Common myeloid progenitor, CD34-positive (primary cell): ENCODE measurements around the gene TMC8.

Source experiments
- CTCF ChIA-PET: fragments of 350-600 bp; sonication (Branson Sonifier 250); formaldehyde crosslinking; loops from one replicate; lab custom pipeline; 2021; ENCODE audit warnings: antibody characterized with exemption; lab: Charles Lee
- POLR2A ChIA-PET: fragments of 350-600 bp; sonication (Branson Sonifier 250); formaldehyde crosslinking; loops from one replicate; lab custom pipeline; 2021; ENCODE audit warnings: antibody characterized with exemption; lab: Charles Lee
- DNase-seq, 3 donors: peaks; one replicate each; pipeline versions ENCODE4 v3.0.0 to v3.0.0-alpha.2; 2013
- H3K27ac ChIP-seq, 2 experiments: 1 replicate in 1 of 2; 2 replicates in 1 of 2; pipeline ENCODE4 v1.7.0; 2013; ENCODE audit warnings: inconsistent platforms in 2 of 2, low read length in 2 of 2, mild to moderate bottlenecking in 2 of 2, low read depth in 1 of 2, moderate library complexity in 1 of 2; ENCODE audit not compliant: severe bottlenecking in 2 of 2, insufficient read depth in 1 of 2, poor library complexity in 1 of 2
- H3K27me3 ChIP-seq, 5 experiments: replicated peaks in 2 of 5; 1 replicate in 3 of 5; 2 replicates in 2 of 5; pipeline versions ENCODE4 v1.6.1 to v1.7.0; 2013; ENCODE audit warnings: low read length in 4 of 5, mild to moderate bottlenecking in 2 of 5, moderate library complexity in 2 of 5, inconsistent platforms in 1 of 5; ENCODE audit not compliant: insufficient read depth in 5 of 5, control insufficient read depth in 4 of 5
- H3K36me3 ChIP-seq, 4 experiments: 1 replicate in 2 of 4; 2 replicates in 2 of 4; pipeline versions ENCODE4 v1.6.1 to v1.7.0; 2013; ENCODE audit warnings: low read length in 3 of 4, control low read depth in 1 of 4, mild to moderate bottlenecking in 1 of 4; ENCODE audit not compliant: control insufficient read depth in 4 of 4, insufficient read depth in 4 of 4
- H3K4me1 ChIP-seq, 4 experiments: 1 replicate in 3 of 4; 2 replicates in 1 of 4; pipeline versions ENCODE4 v1.6.1 to v1.7.1; 2013; ENCODE audit warnings: low read length in 3 of 4, mild to moderate bottlenecking in 3 of 4, control low read depth in 1 of 4, inconsistent platforms in 1 of 4, moderate library complexity in 1 of 4; ENCODE audit not compliant: control insufficient read depth in 4 of 4, insufficient read depth in 4 of 4; ENCODE audit errors: control extremely low read depth in 1 of 4
- H3K4me3 ChIP-seq, 7 experiments: 1 replicate in 4 of 7; 2 replicates in 3 of 7; pipeline versions ENCODE4 v1.5.1 to v1.7.0; 2013; ENCODE audit warnings: mild to moderate bottlenecking in 7 of 7, low read length in 6 of 7, moderate library complexity in 6 of 7, inconsistent platforms in 2 of 7, low read depth in 2 of 7, control low read depth in 1 of 7; ENCODE audit not compliant: insufficient read depth in 4 of 7, control insufficient read depth in 1 of 7; ENCODE audit errors: extremely low read depth in 1 of 7
- H3K9me3 ChIP-seq, 5 experiments: 1 replicate in 4 of 5; 2 replicates in 1 of 5; pipeline versions ENCODE4 v1.6.1 to v1.7.1; 2013; ENCODE audit warnings: low read length in 4 of 5, mild to moderate bottlenecking in 2 of 5, inconsistent platforms in 1 of 5, low read depth in 1 of 5, moderate library complexity in 1 of 5; ENCODE audit not compliant: control insufficient read depth in 4 of 5, insufficient read depth in 2 of 5; ENCODE audit errors: control extremely low read depth in 1 of 5
- WGBS: methylation state at CpG from one replicate; pipeline ENCODE4 v1.1.5; 2013; ENCODE audit not compliant: insufficient coverage; 5-methylcytosine and 5-hydroxymethylcytosine counted together

TMC8 gene

DNA sequence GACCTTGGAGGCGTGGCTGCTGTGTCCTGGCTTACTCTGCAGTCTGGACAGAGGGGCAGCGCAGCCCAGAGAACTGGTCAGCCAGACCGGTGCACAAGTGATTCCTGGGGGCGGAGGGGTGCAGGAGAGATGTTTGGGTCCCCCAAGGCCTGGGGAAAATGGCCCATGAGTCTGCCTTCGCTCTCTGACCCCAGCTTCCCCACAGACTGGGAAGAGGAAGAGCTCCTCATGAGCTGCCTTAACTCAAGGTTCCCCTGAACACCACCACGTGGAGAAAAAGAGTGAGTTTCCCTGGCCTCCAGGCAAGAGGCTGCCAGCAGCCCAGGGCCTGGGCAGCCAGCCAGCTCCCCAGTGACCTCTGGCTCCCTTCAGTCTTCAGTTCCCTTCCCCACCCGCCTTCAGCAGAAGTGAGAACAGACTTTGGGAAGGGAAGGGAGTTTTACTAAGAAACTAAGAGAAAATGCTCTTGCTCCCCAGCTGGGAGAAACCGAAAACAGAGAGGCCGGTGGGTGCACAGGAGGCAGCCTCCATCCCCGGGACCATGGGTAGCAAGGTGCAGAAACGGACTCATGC, 13.7 kb downstream of the TMC8 start:
- Histone ChIP-seq H3K27ac (peak overlapping the region in 1 of 2 experiments; percentile 38), H3K4me3 (no peak overlapping the region), H3K27me3 (no peaks in the 10 kb centered on the region), H3K9me3 (no peaks in the 10 kb centered on the region), H3K36me3 (peaks cover 0 to 20% (median 14%) of the 10 kb centered on the region in 4 experiments), H3K4me1 (peaks cover 5 to 67% (median 57%) of the 10 kb centered on the region in 4 experiments)
- ChIA-PET CTCF (interaction anchor here (0.6 to 2.6 kb wide), 6 partner anchors 9 to 32 kb away, joined by 3 to 14 read pairs (median 4); partner anchors contain the start of gene TMC8), POLR2A (interaction anchor here (0.6 to 1.1 kb wide), 3 partner anchors 9 to 27 kb away, joined by 3 to 5 read pairs (median 4); no protein-coding TSS in a partner anchor)
- 64% methylated on average over 9 of the region's 11 CpGs for WGBS
- DNase-seq: peak in 2 of 3 donors; percentile 58 to 60

DNA sequence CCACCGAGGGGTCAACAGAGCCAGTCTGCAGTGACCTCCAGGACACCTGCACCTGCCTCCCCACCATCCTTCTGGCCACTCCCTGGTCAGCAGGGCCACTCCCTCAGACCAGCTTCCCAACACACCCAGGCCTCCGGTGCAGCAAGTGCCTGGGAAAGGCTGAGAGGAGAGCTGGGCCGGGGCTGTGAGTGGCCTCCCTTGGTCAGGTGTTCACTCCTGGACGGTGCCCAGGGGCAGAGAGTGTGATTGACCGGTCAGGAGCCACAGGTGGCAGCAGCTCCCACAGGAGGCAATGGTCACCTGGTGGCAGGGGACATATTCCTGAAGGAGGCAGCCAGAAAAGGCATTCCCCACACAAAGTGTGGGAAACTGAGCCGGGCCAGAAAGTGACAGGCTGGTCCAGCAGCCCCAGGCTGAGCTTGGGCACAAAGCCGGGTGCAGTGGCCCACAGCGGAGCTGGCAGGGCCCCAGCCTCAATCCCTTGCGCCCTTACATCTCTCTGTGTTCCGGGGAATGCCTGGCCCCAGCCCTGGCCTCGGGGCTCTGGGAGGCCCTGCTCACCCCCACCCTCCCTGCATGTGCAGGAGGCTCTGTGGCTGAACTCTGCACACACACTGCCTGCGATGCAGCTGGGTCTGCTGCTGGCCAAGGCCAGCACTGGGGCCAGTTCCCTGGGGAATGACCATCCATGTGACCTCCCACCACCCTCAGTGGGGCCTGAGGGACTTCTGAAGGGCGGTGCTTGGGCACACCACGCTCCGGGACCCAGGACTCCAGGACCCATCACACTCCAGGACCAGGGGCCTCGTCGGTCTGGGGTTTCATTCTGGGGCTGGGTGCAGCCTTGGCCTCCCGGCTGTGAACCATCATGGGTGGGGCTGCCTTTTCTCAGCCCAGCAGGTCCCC, 14.4 kb downstream of the TMC8 start:
- peak overlapping the region in 1 of 2 experiments; percentile 34 for H3K27ac ChIP-seq
- H3K4me3 ChIP-seq: no peak overlapping the region
- ChIA-PET CTCF (interaction anchor here (0.6 to 2.6 kb wide), 7 partner anchors 10 to 32 kb away, joined by 3 to 14 read pairs (median 4); partner anchors contain the start of gene TMC8), POLR2A (interaction anchor here (1.0 to 1.1 kb wide), 2 partner anchors 13 to 26 kb away, joined by 3 to 4 read pairs; no protein-coding TSS in a partner anchor)
- 91% methylated on average over 16 of the region's 18 CpGs for WGBS
- peaks cover 0 to 19% (median 14%) of the 10 kb centered on the region in 4 experiments for H3K36me3 ChIP-seq
- no peaks in the 10 kb centered on the region for H3K9me3 ChIP-seq
- peaks cover 5 to 63% (median 56%) of the 10 kb centered on the region in 4 experiments for H3K4me1 ChIP-seq
- DNase-seq: no peak
- H3K27me3 ChIP-seq: no peaks in the 10 kb centered on the region

DNA sequence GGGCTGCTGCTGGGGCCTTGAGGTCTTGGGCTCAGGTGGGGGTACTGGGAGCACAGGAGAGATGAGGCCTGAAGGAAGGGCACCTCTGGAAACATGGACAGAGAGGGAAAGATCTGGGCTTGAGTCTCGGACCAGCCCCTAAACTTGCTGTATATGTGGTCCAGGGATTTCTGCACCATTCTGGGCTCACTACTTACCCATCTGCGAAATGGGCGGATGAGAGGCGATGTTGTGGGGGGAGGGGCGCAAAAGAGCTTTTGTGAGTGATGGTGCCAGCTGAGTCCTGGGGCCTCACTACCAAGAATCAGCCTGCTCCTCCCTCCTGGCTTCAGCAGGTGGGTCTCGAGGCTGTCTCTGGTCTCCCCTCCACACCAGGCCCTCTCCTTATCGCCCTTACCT, 15.9 kb downstream of the TMC8 start:
- peak overlapping the region in 1 of 2 experiments; percentile 37 for H3K27ac ChIP-seq
- no peaks in the 10 kb centered on the region for H3K9me3 ChIP-seq
- H3K4me3 ChIP-seq: no peak overlapping the region
- POLR2A ChIA-PET: interaction anchor here (0.5 kb wide), 1 partner anchor 27 kb away, joined by 5 read pairs; no protein-coding TSS in a partner anchor
- H3K27me3 ChIP-seq: no peaks in the 10 kb centered on the region
- CTCF ChIA-PET: interaction anchor here (2.5 kb wide), 1 partner anchor 16 kb away, joined by 12 read pairs; no protein-coding TSS in a partner anchor
- WGBS: 100% methylated on average over 5 of the region's 7 CpGs
- H3K36me3 ChIP-seq: peaks cover 0 to 14% (median 13%) of the 10 kb centered on the region in 4 experiments
- DNase-seq: no peak
- peaks cover 2 to 49% (median 46%) of the 10 kb centered on the region in 4 experiments for H3K4me1 ChIP-seq

DNA sequence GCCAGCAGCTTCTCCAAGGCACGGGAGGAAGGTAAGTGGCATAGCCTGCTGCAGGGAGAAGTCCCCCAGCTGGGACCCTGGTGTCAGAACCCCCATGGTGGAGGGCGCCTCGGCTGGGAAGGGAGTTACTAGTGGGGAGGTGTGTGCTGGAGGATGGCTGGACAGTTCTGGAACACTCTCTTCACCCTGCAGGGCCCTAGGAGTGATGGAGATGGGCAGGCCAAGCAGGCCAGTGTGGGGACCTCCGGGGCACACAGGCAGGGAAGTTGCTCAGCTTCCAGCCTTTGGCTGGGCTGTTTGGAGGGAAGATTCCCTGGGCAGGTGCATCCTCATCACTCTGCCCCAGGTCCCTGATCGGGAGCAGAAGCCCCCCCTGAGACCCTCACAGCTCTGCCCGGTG, 16.3 kb downstream of the TMC8 start:
- Histone ChIP-seq H3K4me3 (no peak overlapping the region), H3K36me3 (peaks cover 0 to 10% (median 9%) of the 10 kb centered on the region in 4 experiments), H3K4me1 (peaks cover 2 to 45% (median 43%) of the 10 kb centered on the region in 4 experiments), H3K27ac (peak overlapping the region in 1 of 2 experiments; percentile 37), H3K27me3 (no peaks in the 10 kb centered on the region), H3K9me3 (no peaks in the 10 kb centered on the region)
- CTCF ChIA-PET: interaction anchor here (2.0 to 2.5 kb wide), 2 partner anchors 15 to 30 kb away, joined by 5 to 12 read pairs; no protein-coding TSS in a partner anchor
- 93% methylated on average over 5 of the region's 6 CpGs for WGBS
- DNase-seq: no peak
- POLR2A ChIA-PET: no interaction called here

DNA sequence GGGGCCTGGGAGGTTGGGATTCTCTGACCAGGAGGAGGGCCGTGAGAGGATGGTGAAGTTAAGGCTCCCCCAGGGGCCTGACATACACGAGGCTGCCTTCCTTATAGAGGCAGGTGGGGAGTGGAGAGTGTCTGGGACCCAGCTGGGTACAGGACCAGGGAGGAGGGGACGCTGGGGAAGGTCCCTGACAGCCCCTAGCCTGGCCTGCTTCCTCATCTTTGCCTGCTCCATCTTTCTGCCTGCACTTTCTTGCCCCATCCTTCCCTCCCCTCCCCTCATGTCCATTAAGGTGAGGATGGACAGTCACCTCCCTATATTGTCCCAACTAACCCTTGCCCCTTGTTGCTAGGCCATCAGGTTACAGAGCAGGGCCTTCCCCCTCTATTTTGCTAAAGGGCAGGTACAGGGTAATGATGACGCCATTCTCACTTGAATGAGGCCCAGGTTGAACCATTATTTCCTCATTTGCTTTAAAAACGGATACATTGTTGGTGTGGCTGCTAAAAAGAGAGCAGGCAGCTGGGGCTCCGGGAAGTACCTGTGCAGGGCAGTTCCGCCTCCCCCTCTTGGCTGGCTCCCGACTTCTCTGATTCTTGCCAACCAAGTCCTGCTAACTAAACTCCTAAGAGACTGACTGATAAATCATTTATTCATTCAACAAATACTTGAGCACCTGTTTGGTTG, 16.9 kb downstream of the TMC8 start:
- ChIA-PET CTCF (interaction anchor here (2.0 to 2.5 kb wide), 2 partner anchors 15 to 29 kb away, joined by 5 to 12 read pairs; no protein-coding TSS in a partner anchor), POLR2A (no interaction called here)
- H3K27ac ChIP-seq: no peak overlapping the region
- DNase-seq: peak in 2 of 3 donors; percentile 79 to 84
- 31% methylated on average over 6 of the region's 8 CpGs for WGBS
- H3K9me3 ChIP-seq: no peaks in the 10 kb centered on the region
- H3K4me3 ChIP-seq: no peak overlapping the region
- peaks cover 2 to 44% (median 41%) of the 10 kb centered on the region in 4 experiments for H3K4me1 ChIP-seq
- no peaks in the 10 kb centered on the region for H3K27me3 ChIP-seq
- peaks cover 0 to 4% (median 3%) of the 10 kb centered on the region in 4 experiments for H3K36me3 ChIP-seq

DNA sequence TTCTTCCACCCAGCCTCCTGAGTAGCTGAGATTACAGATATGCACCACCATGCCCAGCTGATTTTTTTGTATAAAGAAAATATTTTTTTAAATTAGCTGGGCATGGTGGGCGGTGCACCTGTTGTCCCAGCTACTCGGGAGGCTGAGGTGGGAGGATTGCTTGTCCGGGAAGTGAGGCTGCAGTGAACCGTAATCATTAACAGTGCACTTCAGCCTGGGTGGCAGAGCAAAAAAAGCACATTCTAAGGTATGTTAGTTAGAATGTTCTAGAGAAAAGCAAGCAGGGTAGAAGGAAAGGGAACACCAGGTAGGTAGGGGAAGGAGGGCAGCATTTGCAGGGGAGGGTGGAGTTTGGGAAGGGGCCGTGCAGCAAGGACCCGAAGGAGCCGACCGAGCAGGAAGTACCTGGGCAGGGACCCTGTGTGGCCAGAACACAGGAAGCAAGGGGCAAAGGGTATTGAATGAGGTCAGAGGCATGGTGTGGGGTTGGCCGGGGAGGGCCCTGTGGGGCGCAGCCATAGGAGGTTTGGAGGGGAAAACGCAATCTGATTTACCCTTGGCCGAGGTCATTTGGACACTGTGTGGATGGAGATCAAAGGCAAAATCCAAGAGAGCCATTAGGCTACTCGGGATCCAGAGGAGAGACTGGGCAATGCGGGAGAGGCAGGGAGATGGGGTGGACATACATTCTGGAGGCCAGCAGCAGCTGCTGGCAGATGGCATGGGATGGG, 17.9 kb downstream of the TMC8 start:
- ChIA-PET CTCF (interaction anchor here (0.6 to 2.5 kb wide), 3 partner anchors 11 to 28 kb away, joined by 3 to 12 read pairs (median 5); no protein-coding TSS in a partner anchor), POLR2A (no interaction called here)
- Histone ChIP-seq H3K36me3 (no peaks in the 10 kb centered on the region), H3K4me1 (peaks cover 2 to 41% (median 39%) of the 10 kb centered on the region in 4 experiments), H3K27ac (no peak overlapping the region), H3K9me3 (no peaks in the 10 kb centered on the region), H3K27me3 (no peaks in the 10 kb centered on the region), H3K4me3 (no peak overlapping the region)
- DNase-seq: no peak
- 75% methylated on average over 13 of the region's 14 CpGs for WGBS
